CD14-positive monocyte (primary cell): ENCODE measurements around the gene OGDHL. TPM values are rescaled to one million over a fixed set of nuclear protein-coding genes. Genes with fewer than 3 reads are reported as not detected.
"Not testable (repeated sequence)": the region's sequence is repeated elsewhere in the genome, so short reads cannot be mapped to it uniquely, and the experiment has no call there.

ENCODE experiments used
- DNase-seq, 3 donors: peaks; one replicate each; pipeline ENCODE4 v3.0.0-alpha.2; 2011 to 2022
- H2AFZ ChIP-seq: 2 replicates; pipeline ENCODE4 v1.6.0; 2012; ENCODE audit warnings: mild to moderate bottlenecking, low read depth, low read length, inconsistent platforms; ENCODE audit not compliant: insufficient read depth, poor library complexity, severe bottlenecking
- H3K27ac ChIP-seq, 2 donors: 1 replicate in 1 of 2; 2 replicates in 1 of 2; pipeline ENCODE4 v1.5.1; 2012 to 2013; ENCODE audit warnings: low read length in 2 of 2, control low read depth in 1 of 2, inconsistent platforms in 1 of 2, low read depth in 1 of 2, mild to moderate bottlenecking in 1 of 2
- H3K27me3 ChIP-seq, 2 donors: one replicate each; pipeline versions ENCODE4 v1.6.0 to v1.6.1; 2011 to 2013; ENCODE audit warnings: low read length in 2 of 2; ENCODE audit not compliant: control insufficient read depth in 2 of 2, insufficient read depth in 2 of 2
- H3K36me3 ChIP-seq, 2 donors: replicated peaks in 1 of 2; 1 replicate in 1 of 2; 2 replicates in 1 of 2; pipeline versions ENCODE4 v1.5.1 to v1.6.1; 2012 to 2013; ENCODE audit warnings: low read length in 2 of 2, control low read depth in 1 of 2, inconsistent platforms in 1 of 2, mild to moderate bottlenecking in 1 of 2; ENCODE audit not compliant: insufficient read depth in 2 of 2, control insufficient read depth in 1 of 2
- H3K4me1 ChIP-seq, 2 donors: 1 replicate in 1 of 2; 2 replicates in 1 of 2; pipeline versions ENCODE4 v1.5.1 to v1.6.1; 2012 to 2013; ENCODE audit warnings: low read length in 2 of 2, control low read depth in 1 of 2, inconsistent platforms in 1 of 2, mild to moderate bottlenecking in 1 of 2, moderate library complexity in 1 of 2; ENCODE audit not compliant: insufficient read depth in 2 of 2, control insufficient read depth in 1 of 2
- H3K4me2 ChIP-seq: replicated peaks from 2 replicates; pipeline ENCODE3; 2012; ENCODE audit warnings: low read length, moderate library complexity, mild to moderate bottlenecking; ENCODE audit not compliant: poor library complexity, severe bottlenecking; ENCODE audit errors: extremely low read depth
- H3K4me3 ChIP-seq, 3 experiments: fragments of 200-600 bp in 1 of 3; sonication (generic) in 1 of 3; replicated peaks in 1 of 3; 1 replicate in 2 of 3; 2 replicates in 1 of 3; pipeline ENCODE4 v1.5.1; 2011 to 2013; ENCODE audit warnings: low read length in 3 of 3, mild to moderate bottlenecking in 3 of 3, control low read depth in 2 of 3, low read depth in 2 of 3, inconsistent platforms in 1 of 3, moderate library complexity in 1 of 3
- H3K79me2 ChIP-seq: 2 replicates; pipeline ENCODE4 v1.6.0; 2012; ENCODE audit warnings: mild to moderate bottlenecking, control low read depth, inconsistent platforms, low read length, moderate library complexity; ENCODE audit not compliant: insufficient read depth
- H3K9ac ChIP-seq: 2 replicates; pipeline ENCODE4 v1.6.0; 2017; ENCODE audit warnings: low read length, mild to moderate bottlenecking; ENCODE audit not compliant: insufficient read depth, poor library complexity, severe bottlenecking
- H3K9me3 ChIP-seq, 2 donors: replicated peaks in 1 of 2; 1 replicate in 1 of 2; 2 replicates in 1 of 2; pipeline versions ENCODE4 v1.5.1 to v1.6.1; 2012 to 2013; ENCODE audit warnings: low read length in 2 of 2, control low read depth in 1 of 2; ENCODE audit not compliant: control insufficient read depth in 1 of 2, insufficient read depth in 1 of 2
- H4K20me1 ChIP-seq: 2 replicates; pipeline ENCODE4 v1.6.0; 2012; ENCODE audit warnings: mild to moderate bottlenecking, low read length, control low read depth, moderate library complexity; ENCODE audit not compliant: insufficient read depth
- H3K27ac Mint-ChIP-seq, 7 donors: one replicate each; pipeline ENCODE4 v1.8.0; 2020; ENCODE audit warnings: mild to moderate bottlenecking in 7 of 7, mixed read lengths in 7 of 7, moderate library complexity in 6 of 7, inconsistent platforms in 2 of 7
- H3K27me3 Mint-ChIP-seq, 3 donors: one replicate each; pipeline ENCODE4 v1.8.0; 2021 to 2022; ENCODE audit warnings: low read depth in 3 of 3, mild to moderate bottlenecking in 3 of 3, mixed read lengths in 3 of 3, moderate library complexity in 3 of 3, inconsistent platforms in 1 of 3
- H3K36me3 Mint-ChIP-seq, 2 donors: one replicate each; pipeline ENCODE4 v1.8.0; 2020; ENCODE audit warnings: mixed read lengths in 2 of 2, inconsistent platforms in 1 of 2, mild to moderate bottlenecking in 1 of 2
- H3K4me1 Mint-ChIP-seq: one replicate; pipeline ENCODE4 v1.8.0; 2020; ENCODE audit warnings: mild to moderate bottlenecking, mixed read lengths
- H3K4me3 Mint-ChIP-seq, 2 donors: one replicate each; pipeline ENCODE4 v1.8.0; 2020; ENCODE audit warnings: mild to moderate bottlenecking in 2 of 2, mixed read lengths in 2 of 2, moderate library complexity in 1 of 2
- H3K9me3 Mint-ChIP-seq, 7 donors: one replicate each; pipeline ENCODE4 v1.8.0; 2020 to 2022; ENCODE audit warnings: mixed read lengths in 7 of 7, mild to moderate bottlenecking in 6 of 7, moderate library complexity in 6 of 7, inconsistent platforms in 2 of 7
- whole genome bisulfite sequencing: methylation state at CpG from one replicate; pipeline ENCODE4 v1.1.5; 2013; ENCODE audit warnings: missing lambda C conversion rate; ENCODE audit not compliant: insufficient coverage; 5-methylcytosine and 5-hydroxymethylcytosine counted together
- intact Hi-C, 2 donors: fragments of 100-400 bp; cut with micrococcal nuclease; formaldehyde crosslinking; loops; one replicate each; pipeline versions ENCODE4 v1.15.0 to v1.15.1; 2023
- polyA plus RNA-seq, 3 donors: library from polyadenylated mRNA; depleted of rRNA in 1 of 3; unstranded in 2 of 3; stranded (reverse) in 1 of 3; fragments of 300-500 nt in 2 of 3; fragments of >200 nt in 1 of 3; fragmentation: Illumina TruSeq in 2 of 3; gene quantifications; 1 replicate in 2 of 3; 2 replicates in 1 of 3; pipeline ENCODE4 v1.2.3, GENCODE V29; 2012 to 2021
- TF ChIP-seq, protein P1 (sequence below): fragments of 200-600 bp; IDR thresholded peaks from one replicate; pipeline ENCODE4 v1.8.0; 2022; ENCODE audit warnings: antibody characterized with exemption, mild to moderate bottlenecking

Gene OGDHL
- polyA plus RNA-seq, 3 donors, result not detected

DNA sequence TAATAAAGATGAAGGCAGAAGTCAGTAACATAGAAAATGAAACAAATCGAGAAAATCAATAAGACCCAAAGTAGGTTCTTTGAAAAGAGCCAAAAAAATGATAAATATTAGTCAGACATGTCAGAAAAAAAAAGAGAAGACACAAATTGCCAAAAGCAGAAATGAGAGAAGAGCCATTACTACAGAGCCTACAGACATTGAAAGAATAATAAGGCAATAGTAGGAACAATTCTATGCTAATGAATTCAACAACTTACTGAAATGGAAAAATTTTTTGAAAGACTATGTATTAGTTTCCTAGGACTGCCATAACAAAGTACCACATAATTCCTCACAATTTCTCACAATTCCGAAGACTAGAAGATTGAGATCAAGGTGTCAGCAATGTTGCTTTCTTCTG is 35.5 kb downstream of the OGDHL start:
- TF ChIP-seq, protein P1, sequence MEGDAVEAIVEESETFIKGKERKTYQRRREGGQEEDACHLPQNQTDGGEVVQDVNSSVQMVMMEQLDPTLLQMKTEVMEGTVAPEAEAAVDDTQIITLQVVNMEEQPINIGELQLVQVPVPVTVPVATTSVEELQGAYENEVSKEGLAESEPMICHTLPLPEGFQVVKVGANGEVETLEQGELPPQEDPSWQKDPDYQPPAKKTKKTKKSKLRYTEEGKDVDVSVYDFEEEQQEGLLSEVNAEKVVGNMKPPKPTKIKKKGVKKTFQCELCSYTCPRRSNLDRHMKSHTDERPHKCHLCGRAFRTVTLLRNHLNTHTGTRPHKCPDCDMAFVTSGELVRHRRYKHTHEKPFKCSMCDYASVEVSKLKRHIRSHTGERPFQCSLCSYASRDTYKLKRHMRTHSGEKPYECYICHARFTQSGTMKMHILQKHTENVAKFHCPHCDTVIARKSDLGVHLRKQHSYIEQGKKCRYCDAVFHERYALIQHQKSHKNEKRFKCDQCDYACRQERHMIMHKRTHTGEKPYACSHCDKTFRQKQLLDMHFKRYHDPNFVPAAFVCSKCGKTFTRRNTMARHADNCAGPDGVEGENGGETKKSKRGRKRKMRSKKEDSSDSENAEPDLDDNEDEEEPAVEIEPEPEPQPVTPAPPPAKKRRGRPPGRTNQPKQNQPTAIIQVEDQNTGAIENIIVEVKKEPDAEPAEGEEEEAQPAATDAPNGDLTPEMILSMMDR, result no peak
- H3K79me2 ChIP-seq, result no peaks in the 10 kb centered on the region
- intact Hi-C loops, result no loop called here
- Mint-ChIP-seq H3K36me3 (no peaks in the 10 kb centered on the region), H3K9me3 (peaks cover 3 to 19% (median 11%) of the 10 kb centered on the region in 7 donors), H3K4me3 (no peak overlapping the region), H3K27ac (no peak overlapping the region), H3K4me1 (no peaks in the 10 kb centered on the region), H3K27me3 (peaks cover 0 to 4% (median 2%) of the 10 kb centered on the region in 3 donors)
- no peaks in the 10 kb centered on the region for H3K36me3 ChIP-seq
- no peak for DNase-seq
- H4K20me1 ChIP-seq, result no peaks in the 10 kb centered on the region
- H3K9ac ChIP-seq, result no peak overlapping the region
- H3K4me2 ChIP-seq, result no peak overlapping the region
- peaks cover 7 to 15% of the 10 kb centered on the region in 2 donors for H3K9me3 ChIP-seq
- H3K4me3 ChIP-seq, result no peak overlapping the region
- H2AFZ ChIP-seq, result no peak overlapping the region
- H3K4me1 ChIP-seq, result no peaks in the 10 kb centered on the region
- no peaks in the 10 kb centered on the region for H3K27me3 ChIP-seq
- no peak overlapping the region for H3K27ac ChIP-seq
- WGBS, result 80% methylated on average over 1 of the region's 2 CpGs

DNA sequence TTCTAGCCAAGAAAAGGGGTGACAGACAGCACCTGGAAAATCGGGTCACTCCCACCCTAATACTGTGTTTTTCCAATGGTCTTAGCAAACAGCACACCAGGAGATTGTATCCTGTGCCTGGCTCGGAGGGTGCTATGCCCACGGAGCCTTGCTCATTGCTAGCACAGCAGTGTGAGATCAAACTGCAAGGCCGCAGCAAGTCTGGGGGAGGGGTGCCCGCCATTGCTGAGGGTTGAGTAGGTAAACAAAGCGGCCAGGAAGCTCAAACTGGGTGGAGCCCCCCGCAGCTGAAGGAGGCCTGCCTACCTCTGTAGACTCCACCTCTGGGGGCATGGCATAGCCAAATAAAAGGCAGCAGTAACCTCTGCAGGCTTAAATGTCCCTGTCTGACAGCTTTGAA is 47.0 kb downstream of the OGDHL start:
- H3K4me3 Mint-ChIP-seq, intact Hi-C loops, H3K4me3 ChIP-seq, H2AFZ ChIP-seq, H3K9ac ChIP-seq, H3K36me3 ChIP-seq, H3K79me2 ChIP-seq, H3K4me2 ChIP-seq, H3K27ac ChIP-seq, H3K36me3 Mint-ChIP-seq, H4K20me1 ChIP-seq, DNase-seq, H3K4me1 ChIP-seq, H3K4me1 Mint-ChIP-seq, H3K27me3 Mint-ChIP-seq, H3K27ac Mint-ChIP-seq, H3K27me3 ChIP-seq, H3K9me3 ChIP-seq: not testable (repeated sequence)
- 98% methylated on average over 5 of the region's 7 CpGs for WGBS
- H3K9me3 Mint-ChIP-seq, result peaks cover 4 to 22% (median 13%) of the 10 kb centered on the region in 7 donors
